PC-9 (cell line): ENCODE results near the gene C17orf67. TPM values are rescaled to one million over a fixed set of nuclear protein-coding genes. Genes with fewer than 3 reads are reported as not detected.

Experiments used
- BruUV-seq: library from RNA; stranded (reverse); fragments of 400-500 nt; replicated peaks from 2 replicates; lab custom pipeline; 2021; lab: Mats Ljungman, UMichigan
- CTCF ChIA-PET: fragments of 300-600 bp; sonication (Branson Sonifier 250); formaldehyde crosslinking; loops from one replicate; lab custom pipeline; 2022; ENCODE audit warnings: antibody characterized with exemption; lab: Charles Lee
- POLR2A ChIA-PET: fragments of 300-600 bp; sonication (Branson Sonifier 250); formaldehyde crosslinking; loops from one replicate; lab custom pipeline; 2022; ENCODE audit warnings: antibody characterized with exemption; ENCODE audit not compliant: unreplicated experiment; lab: Charles Lee
- DNase-seq, 2 experiments: peaks; one replicate each; pipeline versions ENCODE4 v3.0.0 to v3.0.0-alpha.2; 2015 to 2022; ENCODE audit warnings: mixed read lengths in 1 of 2
- H2AFZ ChIP-seq: fragments of 200-600 bp; sonication (generic); 2 replicates; pipeline ENCODE4 v1.8.1; 2017; ENCODE audit warnings: antibody characterized with exemption
- H3F3A ChIP-seq: fragments of 200-600 bp; sonication (generic); 2 replicates; pipeline ENCODE4 v1.8.1; 2017; ENCODE audit warnings: antibody characterized with exemption, mild to moderate bottlenecking, low read depth; ENCODE audit not compliant: insufficient read depth
- H3K27ac ChIP-seq: fragments of 200-600 bp; sonication (generic); 2 replicates; pipeline ENCODE4 v1.6.1; 2016; ENCODE audit warnings: mixed run types
- H3K27me3 ChIP-seq: fragments of 200-600 bp; sonication (generic); 2 replicates; pipeline ENCODE4 v1.6.1; 2016; ENCODE audit warnings: low read depth, mixed run types; ENCODE audit not compliant: insufficient read depth
- H3K36me3 ChIP-seq: fragments of 200-600 bp; sonication (generic); 2 replicates; pipeline ENCODE4 v1.6.1; 2016; ENCODE audit warnings: low read depth, mixed run types
- H3K4me1 ChIP-seq: fragments of 200-600 bp; sonication (generic); replicated peaks from 2 replicates; pipeline ENCODE4 v1.6.1; 2016; ENCODE audit warnings: mixed run types; ENCODE audit not compliant: insufficient read depth
- H3K4me2 ChIP-seq: fragments of 200-600 bp; sonication (generic); 2 replicates; pipeline ENCODE4 v1.6.1; 2017; ENCODE audit warnings: mixed run types
- H3K4me3 ChIP-seq: fragments of 200-600 bp; sonication (generic); 2 replicates; pipeline ENCODE4 v1.6.1; 2016; ENCODE audit warnings: mixed run types
- H3K79me2 ChIP-seq: fragments of 200-600 bp; sonication (generic); 2 replicates; pipeline ENCODE4 v1.6.1; 2017; ENCODE audit warnings: low read depth, mixed run types
- H3K9me2 ChIP-seq: fragments of 200-600 bp; sonication (generic); 2 replicates; pipeline ENCODE4 v1.8.1; 2017; ENCODE audit warnings: mild to moderate bottlenecking; ENCODE audit not compliant: insufficient read depth
- H3K9me3 ChIP-seq: fragments of 200-600 bp; sonication (generic); 2 replicates; pipeline ENCODE4 v1.8.1; 2016; ENCODE audit warnings: low read depth; ENCODE audit not compliant: insufficient read depth
- H4K20me1 ChIP-seq: fragments of 200-600 bp; sonication (generic); 2 replicates; pipeline ENCODE4 v1.8.1; 2017; ENCODE audit not compliant: insufficient read depth
- CTCF ChIP-seq: fragments of 200-600 bp; sonication (generic); conservative IDR thresholded peaks from 2 replicates; pipeline ENCODE4 v1.6.1; 2017; ENCODE audit warnings: mixed run types, antibody characterized with exemption, mild to moderate bottlenecking, moderate library complexity
- EZH2 ChIP-seq: fragments of 200-600 bp; sonication (generic); IDR thresholded peaks from 2 replicates; pipeline ENCODE4 v1.8.0; 2017; ENCODE audit warnings: antibody characterized with exemption, low read depth
- intact Hi-C: fragments of 100-400 bp; cut with micrococcal nuclease; formaldehyde crosslinking; loops from one replicate; pipeline ENCODE4 v1.10.0; 2022; ENCODE audit not compliant: unreplicated experiment
- total RNA-seq: library from RNA; stranded (reverse); gene quantifications from 2 replicates; pipeline ENCODE4 v1.2.3, GENCODE V29; 2021

C17orf67 gene
- total RNA-seq, 1 experiment from 2014 or later, result 4.3 TPM

GRCh38 chr17:56807723-56808122 lies 26.0 kb downstream of the C17orf67 start:
- no peak overlapping the region for H2AFZ ChIP-seq
- no TSS peak for BruUV-seq
- no peak for DNase-seq
- no peaks in the 10 kb centered on the region for H3F3A ChIP-seq
- H3K27ac ChIP-seq, result no peak overlapping the region
- TF ChIP-seq CTCF, result no peak
- no peak for TF ChIP-seq EZH2
- no peaks in the 10 kb centered on the region for H3K4me1 ChIP-seq
- ChIA-PET POLR2A (no interaction called here), CTCF (no interaction called here)
- no peak overlapping the region for H3K4me2 ChIP-seq
- no peaks in the 10 kb centered on the region for H3K36me3 ChIP-seq
- no peaks in the 10 kb centered on the region for H4K20me1 ChIP-seq
- no peaks in the 10 kb centered on the region for H3K27me3 ChIP-seq
- no peaks in the 10 kb centered on the region for H3K9me3 ChIP-seq
- intact Hi-C loops, result no loop called here
- no peaks in the 10 kb centered on the region for H3K9me2 ChIP-seq
- no peak overlapping the region for H3K4me3 ChIP-seq
- no peaks in the 10 kb centered on the region for H3K79me2 ChIP-seq

GRCh38 chr17:56806949-56807348 lies 26.8 kb downstream of the C17orf67 start:
- intact Hi-C loops, result no loop called here
- DNase-seq, result no peak
- no peaks in the 10 kb centered on the region for H3K36me3 ChIP-seq
- no peaks in the 10 kb centered on the region for H3K79me2 ChIP-seq
- TF ChIP-seq CTCF (no peak), EZH2 (no peak)
- H3K4me3 ChIP-seq, result no peak overlapping the region
- H3F3A ChIP-seq, result no peaks in the 10 kb centered on the region
- H3K4me1 ChIP-seq, result no peaks in the 10 kb centered on the region
- no TSS peak for BruUV-seq
- no peaks in the 10 kb centered on the region for H3K9me3 ChIP-seq
- H3K27ac ChIP-seq, result no peak overlapping the region
- ChIA-PET POLR2A (no interaction called here), CTCF (no interaction called here)
- H3K4me2 ChIP-seq, result no peak overlapping the region
- no peaks in the 10 kb centered on the region for H4K20me1 ChIP-seq
- no peaks in the 10 kb centered on the region for H3K27me3 ChIP-seq
- no peak overlapping the region for H2AFZ ChIP-seq
- no peaks in the 10 kb centered on the region for H3K9me2 ChIP-seq

GRCh38 chr17:56804454-56804853 lies 29.3 kb downstream of the C17orf67 start:
- POLR2A ChIA-PET, result no interaction called here

More at GRCh38 chr17:56804454-56804853, 29.3 kb downstream of the C17orf67 start:
- H3K27ac ChIP-seq, result no peak overlapping the region
- no peaks in the 10 kb centered on the region for H3K36me3 ChIP-seq
- H3K79me2 ChIP-seq, result no peaks in the 10 kb centered on the region
- no peak for DNase-seq
- no peak overlapping the region for H3K4me2 ChIP-seq
- no peaks in the 10 kb centered on the region for H4K20me1 ChIP-seq
- BruUV-seq, result no TSS peak
- H3K4me1 ChIP-seq, result no peaks in the 10 kb centered on the region
- H3F3A ChIP-seq, result no peaks in the 10 kb centered on the region
- intact Hi-C loops, result no loop called here
- no peak for TF ChIP-seq CTCF
- no peak for TF ChIP-seq EZH2
- H3K9me2 ChIP-seq, result no peaks in the 10 kb centered on the region
- H3K27me3 ChIP-seq, result no peaks in the 10 kb centered on the region
- H3K9me3 ChIP-seq, result no peaks in the 10 kb centered on the region
- CTCF ChIA-PET, result no interaction called here
- H3K4me3 ChIP-seq, result no peak overlapping the region
- no peak overlapping the region for H2AFZ ChIP-seq
